HepG2 (cell line): ENCODE results near the gene SIK3. TPM values are rescaled to one million over a fixed set of nuclear protein-coding genes. Genes with fewer than 3 reads are reported as not detected.
A peak's percentile ranks its signal among the peaks of the same experiment; 100 is the strongest.

Experiments
- ATAC-seq: fragments of 200-7000 bp; cut with Tn5 transposase; 3 replicates; pipeline ENCODE4 v1.9.1; 2020; ENCODE audit warnings: mild to moderate bottlenecking, moderate library complexity
- BruUV-seq: library from RNA; stranded (reverse); fragments of 400-500 nt; replicated peaks from 2 replicates; lab custom pipeline; 2021; lab: Mats Ljungman, UMichigan
- CTCF ChIA-PET: fragments of 300-600 bp; formaldehyde crosslinking; extraction: SDS; loops from one replicate; lab custom pipeline; 2021; ENCODE audit warnings: low total read pairs, inconsistent platforms, low intra/inter-chr PET ratio; lab: Yijun Ruan, JAX
- POLR2A ChIA-PET: fragments of 350-600 bp; sonication (Branson Sonifier 250); formaldehyde crosslinking; loops from one replicate; lab custom pipeline; 2020; ENCODE audit warnings: antibody characterized with exemption, inconsistent platforms; lab: Yijun Ruan, JAX
- DNase-seq: peaks from one replicate; pipeline ENCODE4 v3.0.0-alpha.2; 2015; ENCODE audit warnings: low spot score
- FAIRE-seq: peaks from 3 replicates; lab custom pipeline; 2011; peaks lifted over from hg19 to GRCh38; lab: Jason Lieb, UNC
- H2AFZ ChIP-seq: one replicate; pipeline ENCODE4 v1.6.1; 2011; ENCODE audit warnings: low read length, inconsistent platforms
- H3K27ac ChIP-seq: fragments of 300-600 bp; 3 replicates; pipeline ENCODE4 v1.8.0; 2011; ENCODE audit warnings: mixed run types, mild to moderate bottlenecking, mixed read lengths, low read length, inconsistent platforms; ENCODE audit not compliant: insufficient read depth; ENCODE audit errors: extremely low read length
- H3K27me3 ChIP-seq, 2 experiments: fragments of 200-600 bp in 1 of 2; 2 replicates in 1 of 2; 3 replicates in 1 of 2; pipeline versions ENCODE4 v1.6.0 to v1.8.0; 2011; ENCODE audit warnings: low read length in 2 of 2, mild to moderate bottlenecking in 2 of 2, moderate library complexity in 2 of 2, inconsistent platforms in 1 of 2; ENCODE audit not compliant: insufficient read depth in 2 of 2, control insufficient read depth in 1 of 2
- H3K36me3 ChIP-seq, 2 experiments: fragments of 200-600 bp in 1 of 2; replicated peaks in 1 of 2; 2 replicates in 1 of 2; 3 replicates in 1 of 2; pipeline versions ENCODE4 v1.5.1 to v1.8.0; 2011; ENCODE audit warnings: low read length in 2 of 2, inconsistent platforms in 1 of 2; ENCODE audit not compliant: insufficient read depth in 2 of 2, control insufficient read depth in 1 of 2
- H3K4me1 ChIP-seq: 2 replicates; pipeline ENCODE4 v1.5.1; 2012; ENCODE audit warnings: low read length, inconsistent platforms; ENCODE audit not compliant: insufficient read depth
- H3K4me2 ChIP-seq: 2 replicates; pipeline ENCODE4 v1.6.0; 2011; ENCODE audit warnings: low read depth, low read length, inconsistent platforms
- H3K4me3 ChIP-seq, 3 experiments: fragments of 200-600 bp in 1 of 3; sonication (generic), shearing (Covaris generic) in 1 of 3; replicated peaks in 1 of 3; 2 replicates each; pipeline ENCODE4 v1.5.1; 2011 to 2016; ENCODE audit warnings: low read length in 3 of 3, inconsistent platforms in 2 of 3, low read depth in 2 of 3, mild to moderate bottlenecking in 2 of 3, control low read depth in 1 of 3, mixed read lengths in 1 of 3; ENCODE audit not compliant: insufficient read depth in 1 of 3
- H3K79me2 ChIP-seq: one replicate; pipeline ENCODE4 v1.6.1; 2011; ENCODE audit warnings: low read length, inconsistent platforms; ENCODE audit not compliant: insufficient read depth
- H3K9ac ChIP-seq: 2 replicates; pipeline ENCODE4 v1.6.0; 2011; ENCODE audit warnings: mild to moderate bottlenecking, low read depth, low read length, inconsistent platforms; ENCODE audit not compliant: insufficient read depth
- H3K9me3 ChIP-seq: 2 replicates; pipeline ENCODE4 v1.5.1; 2012; ENCODE audit warnings: mild to moderate bottlenecking, low read length
- H4K20me1 ChIP-seq: 2 replicates; pipeline ENCODE4 v1.6.0; 2011; ENCODE audit warnings: inconsistent platforms, mild to moderate bottlenecking, low read length, moderate library complexity; ENCODE audit not compliant: insufficient read depth
- ASH2L ChIP-seq: fragments of 300-600, 200-600 bp; sonication (generic); IDR thresholded peaks from 2 replicates; pipeline ENCODE4 v1.7.0; 2017; ENCODE audit warnings: low read depth, mild to moderate bottlenecking, moderate library complexity, mixed read lengths, low read length; ENCODE audit not compliant: insufficient read length
- ATAD3A ChIP-seq: sonication (generic); formaldehyde crosslinking; IDR thresholded peaks from 2 replicates; pipeline ENCODE4 v1.4.0; 2020; ENCODE audit warnings: missing genetic modification reagents
- CC2D1A ChIP-seq: sonication (generic); formaldehyde crosslinking; IDR thresholded peaks from 2 replicates; pipeline ENCODE4 v1.8.1; 2023; ENCODE audit warnings: mild to moderate bottlenecking, missing genetic modification reagents
- EZH2 ChIP-seq: conservative IDR thresholded peaks from 2 replicates; pipeline ENCODE4 v1.6.1; 2012; ENCODE audit warnings: mild to moderate bottlenecking, low read depth, low read length, moderate library complexity
- FOXA1 ChIP-seq, 2 experiments: fragments of 450-650 bp in 1 of 2; sonication (generic) in 1 of 2; formaldehyde crosslinking in 1 of 2; IDR thresholded peaks; 2 replicates each; pipeline versions ENCODE4 v1.4.0 to v1.6.1; 2016 to 2020; ENCODE audit warnings: missing genetic modification reagents in 1 of 2
- FOXC1 ChIP-seq: sonication (generic); formaldehyde crosslinking; IDR thresholded peaks from 2 replicates; pipeline ENCODE4 v1.8.0; 2022; ENCODE audit warnings: mild to moderate bottlenecking, missing genetic modification reagents, borderline replicate concordance
- FOXK1 ChIP-seq: sonication (generic); formaldehyde crosslinking; IDR thresholded peaks from 2 replicates; pipeline ENCODE4 v1.4.0; 2020; ENCODE audit warnings: low read depth, missing genetic modification reagents, borderline replicate concordance
- HMG20A ChIP-seq: IDR thresholded peaks from 2 replicates; pipeline ENCODE4 v1.6.1; 2016; ENCODE audit warnings: borderline replicate concordance
- IRX3 ChIP-seq: sonication (generic); formaldehyde crosslinking; IDR thresholded peaks from 2 replicates; pipeline ENCODE4 v1.8.1; 2023; ENCODE audit warnings: mild to moderate bottlenecking, low read depth, missing genetic modification reagents, borderline replicate concordance
- JUNB ChIP-seq: sonication (generic); formaldehyde crosslinking; IDR thresholded peaks from 2 replicates; pipeline ENCODE4 v1.8.0; 2022; ENCODE audit warnings: missing genetic modification reagents, mild to moderate bottlenecking, borderline replicate concordance
- MIXL1 ChIP-seq: IDR thresholded peaks from 2 replicates; pipeline ENCODE4 v1.6.1; 2016
- NBN ChIP-seq: fragments of 450-650 bp; conservative IDR thresholded peaks from 2 replicates; pipeline ENCODE4 v1.6.1; 2017
- SUZ12 ChIP-seq: fragments of 150-350 bp; IDR thresholded peaks from 2 replicates; pipeline ENCODE4 v1.6.1; 2014; ENCODE audit warnings: low read depth, low read length
- TBP ChIP-seq: sonication (generic); formaldehyde crosslinking; IDR thresholded peaks from 2 replicates; pipeline ENCODE4 v1.5.0; 2020; ENCODE audit warnings: missing genetic modification reagents
- ZNF24 ChIP-seq: fragments of 450-650 bp; IDR thresholded peaks from 2 replicates; pipeline ENCODE4 v1.6.1; 2017; ENCODE audit warnings: antibody characterized with exemption, mild to moderate bottlenecking
- ZNF451 ChIP-seq: sonication (generic); formaldehyde crosslinking; IDR thresholded peaks from 2 replicates; pipeline ENCODE4 v1.5.0; 2020; ENCODE audit warnings: mild to moderate bottlenecking, missing genetic modification reagents
- ZNF562 ChIP-seq: sonication (generic); formaldehyde crosslinking; IDR thresholded peaks from 2 replicates; pipeline ENCODE4 v1.8.0; 2022; ENCODE audit warnings: missing genetic modification reagents, borderline replicate concordance
- ZNF670 ChIP-seq: sonication (generic); formaldehyde crosslinking; IDR thresholded peaks from 2 replicates; pipeline ENCODE4 v1.8.0; 2022; ENCODE audit warnings: mild to moderate bottlenecking, missing genetic modification reagents, borderline replicate concordance
- ZNF720 ChIP-seq: sonication (generic); formaldehyde crosslinking; IDR thresholded peaks from 2 replicates; pipeline ENCODE4 v1.4.0; 2020; ENCODE audit warnings: missing genetic modification reagents
- WGBS: methylation state at CpG from one replicate; pipeline ENCODE4 v1.1.6; 2017; ENCODE audit warnings: low lambda C conversion rate; 5-methylcytosine and 5-hydroxymethylcytosine counted together
- in situ Hi-C: cut with HindIII; loops from 2 replicates; pipeline ENCODE4 v1.10.0; 2017; ENCODE audit warnings: low pct_unique_long_range_greater_than_20kb; ENCODE audit not compliant: extremely low pct_ligation_motif_present
- intact Hi-C: fragments of 100-400 bp; cut with micrococcal nuclease; formaldehyde crosslinking; loops from one replicate; pipeline ENCODE4 v1.10.0; 2022; ENCODE audit not compliant: unreplicated experiment
- polyA plus RNA-seq, 8 experiments: library from polyadenylated mRNA; depleted of rRNA in 3 of 8; stranded (reverse) in 7 of 8; unstranded in 1 of 8; fragments of >200 nt; fragmentation: Illumina TruSeq in 4 of 8; extraction: Trizol in 4 of 8; gene quantifications; 2 replicates each; pipeline versions ENCODE4 v1.2.1 to v1.2.3, GENCODE V29; 2011 to 2016; ENCODE audit warnings: low read depth in 4 of 8, missing spikeins in 1 of 8, mixed read lengths in 1 of 8; ENCODE audit not compliant: insufficient read depth in 1 of 8
- total RNA-seq, 5 experiments: library from RNA; depleted of rRNA; stranded (reverse); fragments of >200 nt; fragmentation: Illumina TruSeq; extraction: Trizol; gene quantifications; 2 replicates each; pipeline ENCODE4 v1.2.3, GENCODE V29; 2016; ENCODE audit warnings: low read depth in 1 of 5
- TF ChIP-seq, protein P1 (sequence below): IDR thresholded peaks from 2 replicates; pipeline ENCODE4 v1.6.1; 2012; ENCODE audit warnings: low read length, improper control_type of control experiment
- TF ChIP-seq, protein P2 (sequence below): sonication (generic); formaldehyde crosslinking; IDR thresholded peaks from 2 replicates; pipeline ENCODE4 v1.4.0; 2020; ENCODE audit warnings: missing genetic modification reagents

The SIK3 gene
- total and polyA plus RNA-seq, 2 of the 13 experiments (the other 11 are each of a cell fraction or from before 2014, with no cell fraction given) = 5.7 to 9.8 TPM

DNA sequence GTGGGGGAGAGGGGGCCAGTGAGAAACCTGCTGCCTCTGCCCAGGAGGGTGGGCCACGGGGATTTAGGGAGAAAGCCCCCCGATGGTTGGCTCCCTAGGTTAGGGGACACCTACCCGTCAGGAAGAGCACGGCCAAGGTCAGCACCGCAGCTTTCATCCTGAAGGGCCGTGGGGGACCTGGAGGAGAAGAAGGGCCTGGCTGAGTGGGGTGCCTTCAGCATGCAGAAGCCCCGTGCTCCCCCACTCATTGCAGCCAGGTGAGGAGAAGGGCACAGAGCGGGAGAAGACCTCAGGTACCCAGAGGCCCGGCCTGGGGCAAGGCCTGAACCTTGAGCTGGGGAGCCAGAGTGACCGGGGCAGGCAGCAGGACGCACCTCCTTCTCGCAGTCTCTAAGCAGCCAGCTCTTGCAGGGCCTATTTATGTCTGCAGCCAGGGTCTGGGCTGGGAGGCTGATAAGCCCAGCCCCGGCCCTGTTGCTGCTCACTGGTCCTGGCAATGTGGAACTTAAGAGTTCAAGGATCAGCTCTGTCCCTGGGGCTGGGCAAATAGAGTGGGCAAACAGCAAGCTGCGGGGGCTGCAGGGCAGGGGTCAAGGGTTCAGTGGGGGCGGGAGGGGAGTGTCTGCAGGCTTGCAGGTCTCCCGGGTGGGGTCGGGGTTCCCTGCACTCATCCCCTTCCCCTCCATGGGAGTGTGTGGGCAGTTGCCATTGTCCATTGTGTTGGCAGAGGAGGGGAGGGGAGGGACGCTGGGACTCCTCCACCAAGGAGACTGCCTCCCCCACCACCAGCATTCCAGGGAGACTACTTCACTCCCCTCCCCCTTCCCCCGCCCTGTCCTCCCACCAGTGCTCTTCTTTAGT, 260.8 kb downstream of the SIK3 start, which contains the start of gene APOA1:
Gene APOA1 (minus strand): TSS at position 392 of the 861 bp plus-strand sequence. CDS start 235 bp downstream, at position 157.
- 2% methylated on average over 11 of the region's 19 CpGs for WGBS
- intact Hi-C loops = loop anchor here (1.0 kb wide), 1 partner anchor 46 kb away; the partner anchor contains the start of gene APOA5
- DNase-seq (peak; percentile 98), ATAC-seq (peak; percentile 74), FAIRE-seq (peak; percentile 95)
- Histone ChIP-seq H3K9me3 (no peaks in the 10 kb centered on the region), H3K36me3 (no peaks in the 10 kb centered on the region; a peak in 2 of 5 replicates), H3K4me3 (peak within 1 kb of the TSS; percentile 75 to 95 (median 92)), H3K4me2 (peak within 1 kb of the TSS; percentile 92), H4K20me1 (peaks cover 9% of the 10 kb centered on the region; the same call in 1 of the 2 replicates), H3K27me3 (no peaks in the 10 kb centered on the region), H2AFZ (no peak within 1 kb of the TSS), H3K27ac (peak within 1 kb of the TSS; percentile 99), H3K9ac (peak within 1 kb of the TSS; percentile 96), H3K79me2 (peaks cover 32% of the 10 kb centered on the region), H3K4me1 (peaks cover 87% of the 10 kb centered on the region)
- no TSS peak for BruUV-seq
- in situ Hi-C loops = loop anchor here (5.0 kb wide), 1 partner anchor 45 kb away; the partner anchor contains the start of gene APOA5
- ChIA-PET CTCF (no interaction called here), POLR2A (interaction anchor here (0.8 to 18.4 kb wide), 27 partner anchors 9 to 490 kb away, joined by 3 to 1365 read pairs (median 10); partner anchors contain the start of genes APOA4, APOA5, APOC3 and BUD13)
- no peak for TF ChIP-seq ZNF562 (CRISPR knock-in tag)
- no peak for TF ChIP-seq ATAD3A
- 0 out of 2 replicates have a peak, but pooled peaks have one; percentile 41 for TF ChIP-seq ZNF451 (CRISPR knock-in tag)
- TF ChIP-seq HMG20A (CRISPR knock-in tag) = peak; percentile 87
- TF ChIP-seq ZNF670 (CRISPR knock-in tag) = no peak
- no peak for TF ChIP-seq SUZ12
- TF ChIP-seq, protein P1, sequence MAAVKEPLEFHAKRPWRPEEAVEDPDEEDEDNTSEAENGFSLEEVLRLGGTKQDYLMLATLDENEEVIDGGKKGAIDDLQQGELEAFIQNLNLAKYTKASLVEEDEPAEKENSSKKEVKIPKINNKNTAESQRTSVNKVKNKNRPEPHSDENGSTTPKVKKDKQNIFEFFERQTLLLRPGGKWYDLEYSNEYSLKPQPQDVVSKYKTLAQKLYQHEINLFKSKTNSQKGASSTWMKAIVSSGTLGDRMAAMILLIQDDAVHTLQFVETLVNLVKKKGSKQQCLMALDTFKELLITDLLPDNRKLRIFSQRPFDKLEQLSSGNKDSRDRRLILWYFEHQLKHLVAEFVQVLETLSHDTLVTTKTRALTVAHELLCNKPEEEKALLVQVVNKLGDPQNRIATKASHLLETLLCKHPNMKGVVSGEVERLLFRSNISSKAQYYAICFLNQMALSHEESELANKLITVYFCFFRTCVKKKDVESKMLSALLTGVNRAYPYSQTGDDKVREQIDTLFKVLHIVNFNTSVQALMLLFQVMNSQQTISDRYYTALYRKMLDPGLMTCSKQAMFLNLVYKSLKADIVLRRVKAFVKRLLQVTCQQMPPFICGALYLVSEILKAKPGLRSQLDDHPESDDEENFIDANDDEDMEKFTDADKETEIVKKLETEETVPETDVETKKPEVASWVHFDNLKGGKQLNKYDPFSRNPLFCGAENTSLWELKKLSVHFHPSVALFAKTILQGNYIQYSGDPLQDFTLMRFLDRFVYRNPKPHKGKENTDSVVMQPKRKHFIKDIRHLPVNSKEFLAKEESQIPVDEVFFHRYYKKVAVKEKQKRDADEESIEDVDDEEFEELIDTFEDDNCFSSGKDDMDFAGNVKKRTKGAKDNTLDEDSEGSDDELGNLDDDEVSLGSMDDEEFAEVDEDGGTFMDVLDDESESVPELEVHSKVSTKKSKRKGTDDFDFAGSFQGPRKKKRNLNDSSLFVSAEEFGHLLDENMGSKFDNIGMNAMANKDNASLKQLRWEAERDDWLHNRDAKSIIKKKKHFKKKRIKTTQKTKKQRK = no peak
- TF ChIP-seq TBP (CRISPR knock-in tag) = no peak
- TF ChIP-seq, protein P2, sequence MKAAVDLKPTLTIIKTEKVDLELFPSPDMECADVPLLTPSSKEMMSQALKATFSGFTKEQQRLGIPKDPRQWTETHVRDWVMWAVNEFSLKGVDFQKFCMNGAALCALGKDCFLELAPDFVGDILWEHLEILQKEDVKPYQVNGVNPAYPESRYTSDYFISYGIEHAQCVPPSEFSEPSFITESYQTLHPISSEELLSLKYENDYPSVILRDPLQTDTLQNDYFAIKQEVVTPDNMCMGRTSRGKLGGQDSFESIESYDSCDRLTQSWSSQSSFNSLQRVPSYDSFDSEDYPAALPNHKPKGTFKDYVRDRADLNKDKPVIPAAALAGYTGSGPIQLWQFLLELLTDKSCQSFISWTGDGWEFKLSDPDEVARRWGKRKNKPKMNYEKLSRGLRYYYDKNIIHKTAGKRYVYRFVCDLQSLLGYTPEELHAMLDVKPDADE (CRISPR knock-in tag) = no peak
- TF ChIP-seq FOXK1 (CRISPR knock-in tag) = peak; percentile 86
- TF ChIP-seq FOXC1 = peak; percentile 85; the same call in 1 of the 2 replicates
- no peak for TF ChIP-seq EZH2
- peak; percentile 96 for TF ChIP-seq IRX3 (CRISPR knock-in tag)
- peak; percentile 61; the same call in 1 of the 2 replicates for TF ChIP-seq JUNB (CRISPR knock-in tag)
- no peak for TF ChIP-seq NBN
- no peak for TF ChIP-seq ZNF720 (CRISPR knock-in tag)
- no peak for TF ChIP-seq ZNF24
- no peak for TF ChIP-seq FOXA1 (IDR thresholded peaks at IDR 0.05)
- TF ChIP-seq FOXA1 (CRISPR knock-in tag; IDR thresholded peaks at IDR 0.05) = peak; percentile 93
- TF ChIP-seq MIXL1 (CRISPR knock-in tag) = peak; percentile 45; the same call in 1 of the 2 replicates
- no peak; the same call in 1 of the 2 replicates for TF ChIP-seq CC2D1A (CRISPR knock-in tag)
- peak; percentile 61 for TF ChIP-seq ASH2L
